Choroid plexus epithelial cell (primary cell): Measurements from ENCODE around the gene TEDC1.

Experiments
- DNase-seq: peaks from one replicate; pipeline ENCODE4 v3.0.0-alpha.2; 2010; ENCODE audit warnings: low read depth
- H3K4me3 ChIP-seq: 2 replicates; pipeline ENCODE4 v1.5.1; 2011; ENCODE audit warnings: low read depth, mild to moderate bottlenecking, control low read depth, low read length, moderate library complexity
- TF ChIP-seq, protein P1 (sequence below): conservative IDR thresholded peaks from 2 replicates; pipeline ENCODE4 v1.5.1; 2011; ENCODE audit warnings: low read depth, mild to moderate bottlenecking, control low read depth, inconsistent platforms, low read length, moderate library complexity

Gene TEDC1

DNA sequence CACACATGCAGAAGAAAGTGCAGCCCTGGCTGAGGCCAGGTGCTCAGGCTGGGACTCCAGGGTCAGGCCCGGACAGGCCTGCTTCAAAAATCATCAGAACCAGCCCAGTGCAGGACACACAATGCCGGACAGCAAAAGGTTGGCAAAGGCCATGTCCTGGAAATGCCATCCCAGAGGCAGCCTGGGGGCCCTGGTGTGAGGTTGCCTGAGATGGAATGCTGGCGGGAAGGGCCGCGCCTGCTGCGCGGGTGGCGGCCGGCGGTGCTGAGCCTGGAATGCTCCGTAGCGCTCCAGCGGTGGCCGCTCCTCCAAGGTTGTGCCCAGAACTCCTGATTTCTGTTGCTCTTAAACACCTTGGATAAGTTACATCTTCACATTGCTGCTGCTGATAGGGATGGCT is 38.1 kb upstream of the TEDC1 start:
- TF ChIP-seq, protein P1, sequence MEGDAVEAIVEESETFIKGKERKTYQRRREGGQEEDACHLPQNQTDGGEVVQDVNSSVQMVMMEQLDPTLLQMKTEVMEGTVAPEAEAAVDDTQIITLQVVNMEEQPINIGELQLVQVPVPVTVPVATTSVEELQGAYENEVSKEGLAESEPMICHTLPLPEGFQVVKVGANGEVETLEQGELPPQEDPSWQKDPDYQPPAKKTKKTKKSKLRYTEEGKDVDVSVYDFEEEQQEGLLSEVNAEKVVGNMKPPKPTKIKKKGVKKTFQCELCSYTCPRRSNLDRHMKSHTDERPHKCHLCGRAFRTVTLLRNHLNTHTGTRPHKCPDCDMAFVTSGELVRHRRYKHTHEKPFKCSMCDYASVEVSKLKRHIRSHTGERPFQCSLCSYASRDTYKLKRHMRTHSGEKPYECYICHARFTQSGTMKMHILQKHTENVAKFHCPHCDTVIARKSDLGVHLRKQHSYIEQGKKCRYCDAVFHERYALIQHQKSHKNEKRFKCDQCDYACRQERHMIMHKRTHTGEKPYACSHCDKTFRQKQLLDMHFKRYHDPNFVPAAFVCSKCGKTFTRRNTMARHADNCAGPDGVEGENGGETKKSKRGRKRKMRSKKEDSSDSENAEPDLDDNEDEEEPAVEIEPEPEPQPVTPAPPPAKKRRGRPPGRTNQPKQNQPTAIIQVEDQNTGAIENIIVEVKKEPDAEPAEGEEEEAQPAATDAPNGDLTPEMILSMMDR, result no peak
- DNase-seq, result no peak

DNA sequence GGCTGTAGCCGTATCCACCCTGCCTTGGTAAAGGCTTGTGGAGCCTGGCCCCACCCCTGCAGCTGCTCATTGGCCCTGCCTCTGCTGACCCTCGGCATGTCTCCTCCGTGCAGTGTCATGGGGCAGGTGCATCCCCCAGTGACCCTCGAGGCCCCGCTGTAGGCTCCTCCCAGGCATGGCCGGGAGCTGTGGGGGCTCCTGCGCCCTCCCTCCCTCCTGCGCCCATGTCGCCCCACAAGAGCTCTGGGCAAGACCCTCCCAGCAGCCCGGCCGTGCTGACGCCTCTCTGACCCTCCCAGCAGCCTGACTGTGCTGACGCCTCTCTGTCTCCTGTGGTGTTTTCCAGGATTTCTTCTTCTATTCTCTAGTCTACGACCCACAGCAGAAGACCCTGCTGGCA is 37.2 kb upstream of the TEDC1 start:
- TF ChIP-seq, protein P1, result no peak
- DNase-seq, result no peak
- H3K4me3 ChIP-seq, result no peak overlapping the region

More for the DNA sequence above, 38.1 kb upstream of the TEDC1 start:
- H3K4me3 ChIP-seq, result no peak overlapping the region

DNA sequence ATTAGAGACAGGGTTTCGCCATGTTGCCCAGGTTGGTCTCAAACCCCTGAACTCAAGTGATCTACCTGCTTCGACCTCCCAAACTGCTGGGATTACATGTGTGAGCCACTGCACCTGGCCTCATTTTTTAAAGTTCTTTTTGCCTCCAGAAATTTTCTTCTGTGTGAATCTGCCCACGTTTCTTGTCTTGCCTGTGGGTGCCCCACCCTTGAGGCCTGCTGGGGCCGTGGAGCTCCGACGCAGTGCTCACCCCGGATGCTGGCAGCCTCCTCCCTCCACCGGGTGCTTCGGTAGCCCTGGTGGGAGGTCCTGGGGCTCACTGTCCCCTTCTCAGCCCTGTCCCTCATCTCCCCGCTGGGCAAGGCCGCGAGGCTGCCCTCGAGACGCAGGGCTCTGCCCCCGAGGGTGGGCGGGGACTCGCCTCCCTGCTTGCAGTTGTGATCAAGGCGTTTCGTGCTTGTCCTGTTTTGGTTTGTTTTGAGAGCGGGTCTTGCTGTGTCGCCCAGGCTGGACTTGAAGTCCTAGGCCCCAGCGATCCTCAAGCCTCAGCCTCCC is 35.9 kb upstream of the TEDC1 start:
- H3K4me3 ChIP-seq, result no peak overlapping the region
- no peak for DNase-seq
- TF ChIP-seq, protein P1, result no peak

DNA sequence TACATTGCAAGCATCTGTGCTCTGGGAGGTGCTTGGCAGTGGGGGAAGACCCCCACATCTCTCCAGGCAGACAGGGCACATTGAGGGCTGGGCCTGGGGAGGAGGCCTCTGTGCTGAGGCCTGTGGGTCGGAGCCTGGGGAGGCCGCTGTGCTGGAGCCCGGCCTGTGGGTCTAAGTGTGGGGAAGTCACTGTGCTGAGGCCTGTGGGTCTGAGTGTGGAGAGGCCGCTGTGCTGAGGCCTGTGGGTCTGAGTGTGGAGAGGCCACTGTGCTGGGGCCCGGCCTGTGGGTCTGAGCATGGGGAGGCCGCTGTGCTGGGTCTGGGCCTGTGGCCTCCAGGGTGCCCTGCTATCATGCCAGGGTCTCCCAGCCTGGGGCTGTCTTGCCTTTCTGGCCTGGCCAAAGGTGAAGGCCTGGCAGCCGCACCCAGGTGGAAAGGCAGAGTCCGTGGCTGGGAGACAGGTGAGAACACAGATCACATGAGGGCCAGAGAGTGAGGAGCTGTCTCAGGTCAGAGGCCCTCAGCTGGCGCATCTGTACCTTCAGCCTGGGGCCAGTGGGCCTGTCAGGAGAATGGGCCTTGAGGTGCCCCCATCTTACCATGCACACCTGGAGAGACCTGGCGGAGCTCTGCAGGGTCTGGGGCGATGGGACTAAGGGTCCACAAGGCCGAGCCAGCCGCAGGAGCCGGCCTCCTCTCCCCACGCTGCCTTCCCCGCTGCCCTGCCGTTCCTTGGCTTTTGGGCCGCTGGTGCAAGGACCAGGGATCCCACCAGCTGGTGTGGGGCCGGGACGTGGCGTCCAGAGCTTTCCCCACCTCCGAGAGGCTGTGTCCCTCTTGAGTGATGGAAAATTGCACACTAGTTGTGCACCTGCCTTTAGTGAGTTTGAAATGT is 35.0 kb upstream of the TEDC1 start:
- no peak for DNase-seq
- H3K4me3 ChIP-seq, result no peak overlapping the region
- TF ChIP-seq, protein P1, result no peak

DNA sequence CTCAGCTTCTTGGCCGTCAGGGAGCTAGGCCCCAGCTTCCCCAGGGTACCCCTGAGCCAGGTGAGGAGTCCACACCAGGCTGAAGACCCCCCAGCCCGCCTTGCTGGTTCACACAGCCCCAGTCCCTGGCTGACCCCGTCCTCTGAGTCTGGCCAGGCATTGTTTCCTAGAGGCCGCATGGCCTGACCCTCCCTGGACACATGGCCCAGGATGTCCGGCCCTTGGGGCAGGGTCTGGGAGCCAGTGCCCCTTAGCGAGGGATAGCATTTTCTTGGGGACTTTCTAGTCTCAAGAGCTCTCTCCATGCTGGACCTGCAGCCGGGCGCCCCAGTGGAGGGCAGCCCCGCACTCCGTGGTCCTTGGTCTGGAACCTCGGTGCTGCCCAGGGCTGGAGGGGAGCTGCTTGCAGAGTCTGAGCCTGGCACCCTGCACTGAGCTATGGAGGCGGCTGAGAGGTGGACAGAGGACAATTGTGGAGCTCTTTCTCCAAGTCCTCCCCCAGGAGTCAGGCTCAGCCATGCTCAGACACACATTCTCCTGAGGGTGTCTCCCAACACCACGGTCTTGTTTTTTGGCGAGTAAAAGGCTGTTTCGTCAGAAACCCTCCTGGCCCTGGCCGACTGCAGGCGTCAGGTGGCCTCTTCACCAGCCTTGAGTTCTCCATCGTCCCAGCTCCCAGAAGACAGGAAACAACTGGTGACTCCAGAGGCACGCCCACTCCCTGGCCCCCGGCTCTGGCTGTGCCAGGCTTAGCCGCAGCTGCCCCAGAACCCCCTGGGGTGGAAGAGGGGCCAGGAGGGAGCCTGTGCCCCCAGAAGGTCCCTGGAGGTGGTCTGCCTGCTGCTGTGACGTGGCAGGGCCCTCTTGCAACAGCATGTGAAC is 34.1 kb upstream of the TEDC1 start:
- TF ChIP-seq, protein P1, result no peak
- DNase-seq, result no peak

DNA sequence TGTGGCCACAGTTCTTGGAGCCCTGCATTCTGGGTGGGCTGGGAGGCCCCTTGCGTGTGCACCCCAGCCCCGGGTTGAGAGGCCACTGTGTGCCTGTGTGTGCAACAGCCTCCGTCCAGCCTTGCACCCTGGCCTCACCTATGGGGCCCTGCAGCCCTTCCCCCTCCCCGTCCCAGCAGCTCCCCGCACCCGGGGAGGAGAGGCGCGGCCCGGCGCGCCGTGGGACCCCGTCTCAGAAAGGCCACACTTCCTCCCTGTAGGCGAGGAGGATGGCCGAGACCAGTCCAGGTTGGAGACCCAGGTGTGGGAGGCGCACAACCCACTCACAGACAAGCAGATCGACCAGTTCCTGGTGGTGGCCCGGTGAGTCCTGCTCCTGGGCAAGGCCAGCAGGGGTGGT is 33.0 kb upstream of the TEDC1 start:
- DNase-seq, result no peak
- TF ChIP-seq, protein P1, result no peak

More for the DNA sequence above, 34.1 kb upstream of the TEDC1 start:
- H3K4me3 ChIP-seq, result no peak overlapping the region

More for the DNA sequence above, 33.0 kb upstream of the TEDC1 start:
- H3K4me3 ChIP-seq, result no peak overlapping the region
